GM23248 (cell line): ENCODE measurements around the gene PLCB4. TPM values are rescaled to one million over a fixed set of nuclear protein-coding genes. Genes with fewer than 3 reads are reported as not detected.

Experiments
- DNase-seq: peaks from one replicate; pipeline ENCODE4 v3.0.0-alpha.2; 2015
- H2AFZ ChIP-seq: fragments of 200-600 bp; sonication (generic); 2 replicates; pipeline ENCODE4 v1.6.1; 2016; ENCODE audit warnings: antibody characterized with exemption
- H3F3A ChIP-seq: fragments of 200-600 bp; sonication (generic); 2 replicates; pipeline ENCODE4 v1.6.1; 2016; ENCODE audit warnings: mild to moderate bottlenecking, antibody characterized with exemption, mixed run types; ENCODE audit not compliant: insufficient read depth
- H3K27ac ChIP-seq: fragments of 200-600 bp; sonication (generic); 2 replicates; pipeline ENCODE4 v1.5.1; 2016; ENCODE audit warnings: mild to moderate bottlenecking
- H3K27me3 ChIP-seq: fragments of 200-600 bp; sonication (generic); replicated peaks from 2 replicates; pipeline ENCODE4 v1.6.1; 2016; ENCODE audit warnings: mild to moderate bottlenecking; ENCODE audit not compliant: insufficient read depth
- H3K36me3 ChIP-seq: fragments of 200-600 bp; sonication (generic); 2 replicates; pipeline ENCODE4 v1.6.1; 2016; ENCODE audit warnings: low read depth, mild to moderate bottlenecking
- H3K4me1 ChIP-seq: fragments of 200-600 bp; sonication (generic); 2 replicates; pipeline ENCODE4 v1.6.1; 2016; ENCODE audit warnings: mild to moderate bottlenecking; ENCODE audit not compliant: insufficient read depth
- H3K4me2 ChIP-seq: fragments of 200-600 bp; sonication (generic); one replicate; pipeline ENCODE4 v1.6.1; 2016; ENCODE audit warnings: mild to moderate bottlenecking; ENCODE audit not compliant: unreplicated experiment
- H3K4me3 ChIP-seq: fragments of 200-600 bp; sonication (generic); 2 replicates; pipeline ENCODE4 v1.5.1; 2016; ENCODE audit warnings: mild to moderate bottlenecking
- H3K79me2 ChIP-seq: fragments of 200-600 bp; sonication (generic); 2 replicates; pipeline ENCODE4 v1.6.1; 2016; ENCODE audit warnings: mild to moderate bottlenecking; ENCODE audit not compliant: insufficient read depth
- H3K9ac ChIP-seq: fragments of 200-600 bp; sonication (generic); 2 replicates; pipeline ENCODE4 v1.6.1; 2016; ENCODE audit warnings: mild to moderate bottlenecking
- H3K9me2 ChIP-seq: fragments of 200-600 bp; sonication (generic); 2 replicates; pipeline ENCODE4 v1.6.1; 2016; ENCODE audit warnings: mixed run types, mild to moderate bottlenecking, moderate library complexity; ENCODE audit not compliant: insufficient read depth
- H3K9me3 ChIP-seq: fragments of 200-600 bp; sonication (generic); one replicate; pipeline ENCODE4 v1.6.1; 2017; ENCODE audit warnings: low read depth
- H4K20me1 ChIP-seq: fragments of 200-600 bp; sonication (generic); 2 replicates; pipeline ENCODE4 v1.6.0; 2016; ENCODE audit not compliant: insufficient read depth
- EZH2 ChIP-seq: fragments of 200-600 bp; sonication (generic); IDR thresholded peaks from 2 replicates; pipeline ENCODE4 v1.6.1; 2018; ENCODE audit warnings: antibody characterized with exemption, mild to moderate bottlenecking; ENCODE audit not compliant: insufficient read depth, poor library complexity, severe bottlenecking
- EZH2phosphoT487 ChIP-seq: fragments of 200-600 bp; sonication (generic); IDR thresholded peaks from 2 replicates; pipeline ENCODE4 v1.6.1; 2018; ENCODE audit warnings: antibody characterized with exemption, moderate library complexity, mild to moderate bottlenecking, low read depth; ENCODE audit not compliant: insufficient read depth
- WGBS, 2 experiments: methylation state at CpG; one replicate each; pipeline ENCODE4 v1.1.6; 2015 to 2017; ENCODE audit warnings: low lambda C conversion rate in 2 of 2, low coverage in 1 of 2; ENCODE audit errors: missing lambda C conversion rate in 2 of 2; 5-methylcytosine and 5-hydroxymethylcytosine counted together
- in situ Hi-C: fragments of 300-500 bp; cut with MboI; formaldehyde crosslinking; loops from 2 replicates; pipeline ENCODE4 v1.15.0; 2020
- polyA plus RNA-seq: library from polyadenylated mRNA; unstranded; fragments of >200 nt; fragmentation: Nextera tagmentation; extraction: Ambion mirVana; gene quantifications from 2 replicates; pipeline ENCODE4 v1.2.1, GENCODE V29; 2016
- total RNA-seq: library from RNA; depleted of rRNA; stranded (reverse); fragments of >200 nt; shearing (Covaris generic); gene quantifications from 2 replicates; pipeline ENCODE4 v1.2.3, GENCODE V29; 2014

Gene PLCB4
- total and polyA plus RNA-seq, 2 experiments from 2014 or later = 5.0 to 9.5 TPM

DNA sequence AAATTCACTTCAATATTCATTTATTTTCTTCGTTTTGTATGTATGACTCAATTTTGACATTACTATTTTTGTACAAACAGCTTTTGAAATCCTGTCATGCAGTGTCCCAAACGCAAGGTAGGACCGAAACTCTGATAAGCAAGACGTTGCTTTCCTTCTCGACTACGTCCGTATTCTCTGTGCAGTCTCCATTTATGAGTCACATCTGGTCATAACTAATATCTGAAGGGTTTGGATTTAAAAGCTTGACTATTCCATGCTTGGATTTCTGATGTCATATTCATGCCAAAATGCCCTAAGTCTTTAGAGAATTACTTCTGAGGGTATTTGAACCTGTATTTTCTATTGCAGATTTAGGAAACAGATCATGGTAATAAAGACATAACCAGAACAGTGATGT lies 407.8 kb downstream of the PLCB4 start:
- in situ Hi-C loops = no loop called here
- H3K27me3 ChIP-seq = no peaks in the 10 kb centered on the region

GRCh38 chr20:9478771-9479170 lies 409.9 kb downstream of the PLCB4 start:
- no peaks in the 10 kb centered on the region for H3K9me2 ChIP-seq
- in situ Hi-C loops = no loop called here
- TF ChIP-seq EZH2phosphoT487 (no peak), EZH2 (no peak)
- DNase-seq = no peak
- no peak overlapping the region for H3K9ac ChIP-seq
- H3K36me3 ChIP-seq = no peaks in the 10 kb centered on the region
- WGBS, 2 experiments = 77 to 88% methylated on average over 4 of the region's 4 CpGs
- no peak overlapping the region for H3K27ac ChIP-seq
- no peaks in the 10 kb centered on the region for H3F3A ChIP-seq
- no peaks in the 10 kb centered on the region for H3K79me2 ChIP-seq
- H3K4me2 ChIP-seq = no peak overlapping the region
- no peaks in the 10 kb centered on the region for H3K27me3 ChIP-seq
- no peak overlapping the region for H3K4me3 ChIP-seq
- peaks cover 8% of the 10 kb centered on the region for H3K4me1 ChIP-seq
- no peaks in the 10 kb centered on the region for H3K9me3 ChIP-seq
- no peaks in the 10 kb centered on the region for H4K20me1 ChIP-seq
- H2AFZ ChIP-seq = no peak overlapping the region

More for the DNA sequence above, 407.8 kb downstream of the PLCB4 start:
- TF ChIP-seq EZH2 (no peak), EZH2phosphoT487 (no peak)
- Histone ChIP-seq H3K4me2 (no peak overlapping the region), H3K27ac (no peak overlapping the region), H3K9me3 (no peaks in the 10 kb centered on the region), H3K79me2 (no peaks in the 10 kb centered on the region), H3F3A (no peaks in the 10 kb centered on the region), H3K36me3 (no peaks in the 10 kb centered on the region), H4K20me1 (no peaks in the 10 kb centered on the region), H3K4me3 (no peak overlapping the region), H3K4me1 (peaks cover 8% of the 10 kb centered on the region), H3K9me2 (no peaks in the 10 kb centered on the region), H3K9ac (no peak overlapping the region), H2AFZ (no peak overlapping the region)
- no peak for DNase-seq
- WGBS, 2 experiments = 89 to 93% methylated on average over 7 of the region's 7 CpGs

DNA sequence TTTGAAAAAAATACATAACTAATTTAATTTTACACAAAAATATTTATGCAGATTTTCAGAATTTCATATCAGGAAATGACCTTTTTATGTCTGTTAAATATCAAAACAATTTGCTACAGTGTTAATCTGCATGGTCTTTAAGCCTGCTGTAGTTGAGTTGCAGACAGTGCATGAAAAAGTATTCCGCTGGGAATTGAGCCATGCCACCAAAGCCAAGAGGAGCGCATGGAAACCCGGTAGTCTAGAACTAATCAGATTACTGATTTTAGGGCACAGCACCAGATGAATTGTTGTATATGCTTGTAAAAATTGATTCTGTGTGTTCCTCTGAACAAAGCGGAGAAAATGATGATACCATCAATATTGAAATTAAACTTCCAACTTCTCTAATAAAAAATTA lies 411.2 kb downstream of the PLCB4 start:
- WGBS, 2 experiments = 67 to 78% methylated on average over 4 of the region's 4 CpGs
- TF ChIP-seq EZH2phosphoT487 (no peak), EZH2 (no peak)
- in situ Hi-C loops = no loop called here

GRCh38 chr20:9482180-9482579 lies 413.3 kb downstream of the PLCB4 start:
- H4K20me1 ChIP-seq = no peaks in the 10 kb centered on the region
- no peak overlapping the region for H3K27ac ChIP-seq
- TF ChIP-seq EZH2phosphoT487 = no peak
- TF ChIP-seq EZH2 = no peak
- no peak overlapping the region for H3K4me2 ChIP-seq
- H3K9me2 ChIP-seq = no peaks in the 10 kb centered on the region
- no peaks in the 10 kb centered on the region for H3F3A ChIP-seq
- H3K79me2 ChIP-seq = no peaks in the 10 kb centered on the region
- H3K9ac ChIP-seq = no peak overlapping the region
- no peak overlapping the region for H3K4me3 ChIP-seq
- no peaks in the 10 kb centered on the region for H3K9me3 ChIP-seq
- DNase-seq = no peak
- H3K27me3 ChIP-seq = no peaks in the 10 kb centered on the region
- H2AFZ ChIP-seq = no peak overlapping the region
- WGBS, 2 experiments = 49 to 57% methylated on average over 3 of the region's 3 CpGs
- in situ Hi-C loops = no loop called here
- no peaks in the 10 kb centered on the region for H3K4me1 ChIP-seq
- no peaks in the 10 kb centered on the region for H3K36me3 ChIP-seq

More for the DNA sequence above, 411.2 kb downstream of the PLCB4 start:
- Histone ChIP-seq H3F3A (no peaks in the 10 kb centered on the region), H3K4me3 (no peak overlapping the region), H3K27ac (no peak overlapping the region), H3K27me3 (no peaks in the 10 kb centered on the region), H3K4me1 (peaks cover 4% of the 10 kb centered on the region), H3K9me3 (no peaks in the 10 kb centered on the region), H3K79me2 (no peaks in the 10 kb centered on the region), H3K36me3 (no peaks in the 10 kb centered on the region), H3K9ac (no peak overlapping the region), H4K20me1 (no peaks in the 10 kb centered on the region), H2AFZ (no peak overlapping the region), H3K9me2 (no peaks in the 10 kb centered on the region), H3K4me2 (no peak overlapping the region)
- no peak for DNase-seq

GRCh38 chr20:9483131-9483530 lies 414.2 kb downstream of the PLCB4 start:
- Histone ChIP-seq H3K9ac (no peak overlapping the region), H3K27me3 (no peaks in the 10 kb centered on the region), H3F3A (no peaks in the 10 kb centered on the region), H3K36me3 (no peaks in the 10 kb centered on the region), H3K4me1 (no peaks in the 10 kb centered on the region), H3K79me2 (no peaks in the 10 kb centered on the region), H4K20me1 (no peaks in the 10 kb centered on the region), H2AFZ (no peak overlapping the region), H3K4me2 (no peak overlapping the region), H3K27ac (no peak overlapping the region), H3K9me2 (no peaks in the 10 kb centered on the region), H3K9me3 (no peaks in the 10 kb centered on the region), H3K4me3 (no peak overlapping the region)
- no peak for DNase-seq
- in situ Hi-C loops = no loop called here
- TF ChIP-seq EZH2 = no peak
- TF ChIP-seq EZH2phosphoT487 = no peak
- WGBS, 2 experiments = 1 to 2% methylated on average over 2 of the region's 2 CpGs
